Measurements from ENCODE around the gene SH3RF3.
"Not testable (repeated sequence)": the region's sequence is repeated elsewhere in the genome, so short reads cannot be mapped to it uniquely, and the experiment has no call there.

The SH3RF3 gene

DNA sequence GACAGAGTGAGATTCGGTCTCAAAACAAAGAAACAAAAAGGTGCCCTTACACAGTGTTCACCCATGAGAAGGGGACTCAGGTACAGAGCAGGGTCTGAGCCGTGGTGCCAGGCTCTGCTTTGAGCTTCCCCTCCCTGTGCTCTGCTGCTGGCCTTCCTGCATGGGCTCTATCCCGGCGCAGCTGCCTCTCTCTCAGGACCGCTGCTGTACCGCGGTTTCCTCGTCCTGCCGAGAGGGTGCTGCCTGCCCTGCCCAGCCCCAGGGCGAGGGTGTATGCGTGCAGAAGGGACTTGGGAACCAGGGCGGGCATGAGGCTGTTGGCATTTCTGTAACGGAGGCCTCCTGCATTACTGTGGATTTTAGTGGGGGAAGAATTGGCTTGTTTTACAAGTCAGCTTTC, 30.1 kb downstream of the SH3RF3 start:
- no peak for DNase-seq

- no peak for DNase-seq
Observed at GRCh38 chr2:109160714-109161440, 31.9 kb downstream of the SH3RF3 start.

GRCh38 chr2:109162367-109162766, 33.4 kb downstream of the SH3RF3 start:
- not testable (repeated sequence) for DNase-seq

- DNase-seq: no peak
Observed at GRCh38 chr2:109162999-109163398, 34.0 kb downstream of the SH3RF3 start.

GRCh38 chr2:109164311-109164710, 35.3 kb downstream of the SH3RF3 start:
- DNase-seq: no peak

- DNase-seq: no peak
Observed at GRCh38 chr2:109164739-109165221, 35.8 kb downstream of the SH3RF3 start.

- DNase-seq: no peak
Observed at GRCh38 chr2:109166811-109167210, 37.8 kb downstream of the SH3RF3 start.

GRCh38 chr2:109168086-109168485, 39.1 kb downstream of the SH3RF3 start:
- no peak for DNase-seq

DNA sequence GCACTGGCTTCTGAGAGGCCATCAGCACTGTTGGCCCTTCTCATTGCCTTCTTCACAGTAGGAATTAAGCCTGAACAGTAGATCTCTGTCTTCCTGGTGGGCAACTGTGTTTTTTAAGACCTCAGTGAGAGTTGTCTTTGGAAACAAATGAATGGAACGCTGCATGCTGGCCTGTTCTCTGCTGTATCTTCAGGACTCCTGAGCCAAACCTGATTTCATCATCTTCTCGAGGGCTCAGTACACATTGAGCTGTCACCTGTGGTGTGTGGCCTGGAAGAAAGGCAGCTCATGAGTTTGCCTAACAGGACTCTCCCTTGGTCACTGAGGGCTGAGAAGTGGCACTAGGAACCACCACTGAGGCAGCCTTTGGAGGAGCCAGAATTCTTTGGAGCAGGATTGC, 39.7 kb downstream of the SH3RF3 start:
- no peak for DNase-seq

GRCh38 chr2:109170645-109171044, 41.6 kb downstream of the SH3RF3 start:
- DNase-seq: no peak

GRCh38 chr2:109171444-109172334, 42.7 kb downstream of the SH3RF3 start:
- no peak for DNase-seq

- DNase-seq: no peak
Observed at GRCh38 chr2:109172556-109173105, 43.6 kb downstream of the SH3RF3 start.

DNA sequence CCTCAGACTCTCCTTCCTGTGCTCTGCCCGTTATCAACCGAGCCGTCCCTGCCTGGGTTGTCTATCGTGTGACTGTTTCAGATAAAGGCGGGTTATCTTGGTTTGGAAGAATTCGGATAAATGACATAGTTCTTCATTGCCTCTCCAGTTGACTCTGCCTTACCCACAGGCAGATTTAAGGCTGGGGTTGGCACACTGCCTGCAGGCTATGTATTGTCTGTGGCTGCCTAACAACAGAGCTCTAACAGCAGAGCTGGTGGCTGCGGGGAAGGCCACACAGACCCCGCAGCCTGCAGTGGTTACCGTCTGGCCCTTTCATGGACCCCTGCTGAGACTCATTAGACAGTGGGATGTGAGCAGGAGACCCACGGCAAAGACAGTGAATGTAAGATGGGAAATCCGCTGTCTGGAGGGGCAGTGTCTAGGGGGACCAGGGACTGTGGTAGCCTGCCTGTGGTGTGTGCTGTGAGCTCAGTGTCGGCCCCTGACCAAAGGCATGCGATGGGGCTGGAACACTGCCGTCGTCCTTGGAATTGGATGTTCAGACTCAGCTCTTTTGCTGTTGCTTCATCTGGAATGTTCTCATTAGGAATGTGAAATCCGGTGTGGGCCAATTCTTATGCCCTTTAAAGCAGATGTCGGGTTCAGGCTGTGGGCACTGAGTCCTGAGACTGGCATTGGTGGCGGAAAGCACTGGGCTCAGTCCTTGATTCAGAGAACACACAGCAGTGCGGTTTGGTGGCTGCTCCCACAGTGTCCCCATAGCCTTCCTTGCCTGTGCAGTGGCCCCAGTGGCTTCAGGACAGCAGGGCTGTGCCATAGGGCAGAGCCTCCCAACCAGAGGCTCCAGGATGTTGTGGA, 44.5 kb downstream of the SH3RF3 start:
- no peak for DNase-seq

GRCh38 chr2:109174214-109174613, 45.2 kb downstream of the SH3RF3 start:
- DNase-seq: no peak

- DNase-seq: no peak
Observed at GRCh38 chr2:109174626-109175349, 45.8 kb downstream of the SH3RF3 start.

GRCh38 chr2:109175350-109175678, 46.3 kb downstream of the SH3RF3 start:
- DNase-seq: no peak

DNA sequence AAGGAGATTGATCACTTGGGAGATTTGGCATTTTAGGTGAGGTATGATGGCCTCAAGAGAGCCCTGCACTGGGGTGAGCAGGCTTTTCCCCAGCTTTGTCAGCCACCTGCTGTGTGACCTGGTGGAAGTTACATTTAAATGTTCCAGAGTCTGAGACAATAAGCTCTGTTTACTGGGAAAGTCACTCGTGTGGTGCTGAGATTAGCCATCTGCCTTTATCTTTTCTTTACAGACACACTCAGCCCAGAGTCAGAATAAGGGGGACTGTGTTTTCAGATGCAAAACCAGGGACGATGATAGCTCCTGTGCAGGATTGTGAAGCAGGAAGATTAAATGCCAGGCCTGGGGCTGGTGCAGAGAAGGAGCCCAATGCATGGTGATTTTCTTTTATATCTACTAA, 47.9 kb downstream of the SH3RF3 start:
- DNase-seq: no peak

GRCh38 chr2:109177635-109178034, 48.6 kb downstream of the SH3RF3 start:
- DNase-seq: no peak

DNA sequence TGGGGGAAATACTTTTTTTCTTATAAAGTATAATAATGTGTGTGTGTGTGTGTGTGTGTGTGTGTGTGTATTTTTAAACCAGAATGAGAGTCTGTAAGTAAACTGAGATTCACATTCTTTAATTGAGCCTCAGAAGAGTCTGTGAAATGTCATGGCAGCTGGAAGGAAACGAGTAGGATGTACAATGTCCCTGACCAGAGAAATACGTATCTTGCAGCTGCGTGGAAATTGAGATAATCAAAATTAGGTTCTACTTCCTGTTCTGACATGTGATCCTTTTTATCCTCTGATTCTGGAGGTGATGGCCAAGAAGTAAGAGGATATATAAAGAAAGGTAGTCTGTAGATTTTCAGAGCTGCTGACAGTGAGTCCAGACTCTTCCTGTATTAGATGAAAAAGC, 50.0 kb downstream of the SH3RF3 start:
- no peak for DNase-seq

DNA sequence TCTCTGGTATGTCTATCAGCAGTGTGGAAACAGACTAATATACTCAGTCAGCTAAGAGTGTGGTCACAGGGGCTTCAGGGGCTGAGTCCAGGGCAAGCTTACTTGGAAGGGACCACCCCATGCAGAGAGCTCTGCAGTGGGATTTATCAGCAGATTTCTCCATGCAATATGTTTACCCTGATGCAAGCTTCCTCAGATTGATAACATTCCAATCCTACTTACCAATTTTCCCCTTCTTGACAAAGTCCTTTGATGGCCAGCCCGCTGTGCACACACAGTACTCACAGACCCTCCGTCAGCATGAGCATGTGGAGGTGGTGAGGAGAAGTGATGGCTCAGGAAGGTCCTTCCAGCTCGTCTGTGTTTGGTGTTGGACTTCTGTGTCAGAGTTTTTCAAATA, 51.8 kb downstream of the SH3RF3 start:
- DNase-seq: no peak

GRCh38 chr2:109182426-109182825, 53.4 kb downstream of the SH3RF3 start:
- DNase-seq: no peak

- peak; percentile 42 for DNase-seq
Observed at GRCh38 chr2:109183871-109184270, 54.9 kb downstream of the SH3RF3 start.

Measured in activated CD8-positive, alpha-beta memory T cell treated with anti-CD3 and anti-CD28 coated beads for 24 hours (primary cell).